Esophagus muscularis mucosa (tissue), 4 donors: ENCODE data around the gene E2F2. TPM values are rescaled to one million over a fixed set of nuclear protein-coding genes. Genes with fewer than 3 reads are reported as not detected.
A peak's percentile ranks its signal among the peaks of the same experiment; 100 is the strongest.

Experiments used
- DNase-seq: peaks from one replicate; pipeline ENCODE4 v3.0.0-alpha.2; 2017; ENCODE audit errors: extremely low spot score
- H3K27ac ChIP-seq, 4 donors: fragments of 200-600 bp; sonication (generic); replicated peaks in 1 of 4; 1 replicate in 3 of 4; 2 replicates in 1 of 4; pipeline ENCODE4 v1.5.1; 2016 to 2019; ENCODE audit warnings: mild to moderate bottlenecking in 1 of 4
- H3K27me3 ChIP-seq, 4 donors: fragments of 200-600 bp; sonication (generic); one replicate each; pipeline versions ENCODE4 v1.5.1 to v1.6.0; 2016 to 2019
- H3K36me3 ChIP-seq, 4 donors: fragments of 200-600 bp; sonication (generic); one replicate each; pipeline ENCODE4 v1.5.1; 2016 to 2019
- H3K4me1 ChIP-seq, 4 donors: fragments of 200-600 bp; sonication (generic); one replicate each; pipeline ENCODE4 v1.5.1; 2016 to 2019
- H3K4me3 ChIP-seq, 4 donors: fragments of 200-600 bp; sonication (generic); 1 replicate in 2 of 4; 2 replicates in 2 of 4; pipeline ENCODE4 v1.5.1; 2016 to 2019; ENCODE audit warnings: mild to moderate bottlenecking in 4 of 4, moderate library complexity in 1 of 4
- H3K9me3 ChIP-seq, 4 donors: fragments of 200-600 bp; sonication (generic); 1 replicate in 3 of 4; 2 replicates in 1 of 4; pipeline ENCODE4 v1.5.1; 2016 to 2019
- EP300 ChIP-seq: sonication (generic); formaldehyde crosslinking; IDR thresholded peaks from one replicate; pipeline ENCODE4 v1.6.1; 2017; ENCODE audit warnings: antibody characterized with exemption
- POLR2A ChIP-seq: fragments of 450-650 bp; IDR thresholded peaks from one replicate; pipeline ENCODE4 v1.6.1; 2017; ENCODE audit warnings: antibody characterized with exemption, moderate library complexity, mild to moderate bottlenecking, low read depth
- POLR2AphosphoS5 ChIP-seq, 2 donors: sonication (generic); formaldehyde crosslinking; IDR thresholded peaks; one replicate each; pipeline ENCODE4 v1.6.1; 2017; ENCODE audit warnings: antibody characterized with exemption in 2 of 2
- WGBS: methylation state at CpG from one replicate; pipeline ENCODE4 v1.1.5; 2018; 5-methylcytosine and 5-hydroxymethylcytosine counted together
- intact Hi-C: fragments of 100-400 bp; cut with DNase I; formaldehyde crosslinking; loops from one replicate; pipeline ENCODE4 v1.15.1; 2023
- total RNA-seq, 4 donors: library from RNA; depleted of rRNA; stranded (reverse); fragments of >200 nt; gene quantifications; one replicate each; pipeline versions ENCODE4 v1.1.0 to v1.2.1, GENCODE V29; 2016
- TF ChIP-seq, protein P1 (sequence below), 3 experiments: fragments of 200-600 bp in 2 of 3; fragments of 450-650 bp in 1 of 3; sonication (generic) in 2 of 3; IDR thresholded peaks; one replicate each; pipeline ENCODE4 v1.5.1; 2017 to 2019; ENCODE audit warnings: antibody characterized with exemption in 3 of 3, mild to moderate bottlenecking in 2 of 3, moderate library complexity in 1 of 3

Gene E2F2
- total RNA-seq, 4 donors from 2014 or later, result 0.11 to 0.26 (median 0.17) TPM; not detected in 1

DNA sequence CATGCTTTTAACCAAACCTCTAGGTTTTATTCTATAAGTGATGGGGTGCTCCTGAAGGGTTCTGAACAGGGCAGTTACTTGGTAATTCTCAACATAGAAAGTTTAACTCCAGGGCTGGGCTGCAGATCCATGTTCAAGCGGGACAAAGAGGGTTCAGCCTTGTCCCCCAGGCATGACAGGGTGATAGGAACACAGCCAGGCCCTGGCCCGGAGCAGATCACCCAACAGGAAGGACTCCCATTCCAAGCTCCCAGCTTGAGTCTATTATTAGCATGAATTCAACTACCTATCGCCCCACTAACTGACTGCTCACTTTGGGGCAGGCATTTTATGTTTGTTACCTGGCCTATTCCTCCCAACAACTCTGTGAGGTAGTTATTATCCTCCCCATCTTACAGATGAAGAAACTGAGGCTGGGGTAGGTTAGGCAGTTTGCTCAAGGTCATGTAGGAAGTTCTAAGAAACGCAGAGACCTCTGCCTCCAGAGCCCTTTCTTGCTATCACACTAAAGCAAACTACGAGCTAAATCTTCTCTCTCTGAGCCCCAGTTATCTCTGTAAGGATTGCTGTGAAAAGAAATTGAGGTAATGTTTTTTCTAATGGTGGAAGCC lies 61.6 kb downstream of the E2F2 start:
- WGBS, result 53% methylated on average over 5 of the region's 5 CpGs
- intact Hi-C loops, result no loop called here
- TF ChIP-seq EP300 (no peak), POLR2A (no peak), POLR2AphosphoS5 (IDR thresholded peaks at IDR 0.05) (no peak)
- TF ChIP-seq, protein P1, sequence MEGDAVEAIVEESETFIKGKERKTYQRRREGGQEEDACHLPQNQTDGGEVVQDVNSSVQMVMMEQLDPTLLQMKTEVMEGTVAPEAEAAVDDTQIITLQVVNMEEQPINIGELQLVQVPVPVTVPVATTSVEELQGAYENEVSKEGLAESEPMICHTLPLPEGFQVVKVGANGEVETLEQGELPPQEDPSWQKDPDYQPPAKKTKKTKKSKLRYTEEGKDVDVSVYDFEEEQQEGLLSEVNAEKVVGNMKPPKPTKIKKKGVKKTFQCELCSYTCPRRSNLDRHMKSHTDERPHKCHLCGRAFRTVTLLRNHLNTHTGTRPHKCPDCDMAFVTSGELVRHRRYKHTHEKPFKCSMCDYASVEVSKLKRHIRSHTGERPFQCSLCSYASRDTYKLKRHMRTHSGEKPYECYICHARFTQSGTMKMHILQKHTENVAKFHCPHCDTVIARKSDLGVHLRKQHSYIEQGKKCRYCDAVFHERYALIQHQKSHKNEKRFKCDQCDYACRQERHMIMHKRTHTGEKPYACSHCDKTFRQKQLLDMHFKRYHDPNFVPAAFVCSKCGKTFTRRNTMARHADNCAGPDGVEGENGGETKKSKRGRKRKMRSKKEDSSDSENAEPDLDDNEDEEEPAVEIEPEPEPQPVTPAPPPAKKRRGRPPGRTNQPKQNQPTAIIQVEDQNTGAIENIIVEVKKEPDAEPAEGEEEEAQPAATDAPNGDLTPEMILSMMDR (IDR thresholded peaks at IDR 0.05), result no peak
- Histone ChIP-seq H3K4me3 (no peak overlapping the region), H3K9me3 (no peaks in the 10 kb centered on the region), H3K27me3 (no peaks in the 10 kb centered on the region), H3K4me1 (peaks cover 34 to 54% (median 50%) of the 10 kb centered on the region in 4 donors), H3K36me3 (no peaks in the 10 kb centered on the region), H3K27ac (peak overlapping the region; percentile 57 to 76 (median 60))
- no peak for DNase-seq

DNA sequence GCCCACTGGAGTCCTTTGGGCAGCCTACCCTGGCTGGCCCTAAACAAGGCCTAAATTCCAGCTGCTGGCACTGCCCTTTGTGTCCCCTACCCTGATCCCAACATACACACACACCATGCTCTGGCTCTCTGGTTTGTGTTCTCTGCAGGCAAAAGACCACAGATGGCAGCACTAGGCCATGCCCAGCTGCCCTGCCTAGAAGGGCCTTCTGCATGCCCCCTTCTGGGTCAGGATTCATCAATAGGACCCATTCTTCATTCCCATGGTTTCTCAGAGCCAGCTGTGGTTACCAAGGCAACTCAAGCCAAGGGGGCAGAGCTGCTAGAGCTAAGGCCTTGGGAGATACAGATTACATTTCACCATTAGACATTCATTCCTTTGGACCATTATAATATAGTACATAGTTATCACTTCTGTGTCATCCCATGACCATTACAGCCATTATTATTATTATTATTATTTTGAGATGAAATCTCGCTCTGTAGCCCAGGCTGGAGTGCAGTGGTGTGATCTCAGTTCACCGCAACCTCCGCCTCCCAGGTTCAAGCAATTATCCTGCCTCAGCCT lies 64.5 kb downstream of the E2F2 start:
- no peaks in the 10 kb centered on the region for H3K27me3 ChIP-seq
- no peak for TF ChIP-seq POLR2A
- TF ChIP-seq, protein P1 (IDR thresholded peaks at IDR 0.05), result no peak
- no peak for TF ChIP-seq POLR2AphosphoS5 (IDR thresholded peaks at IDR 0.05)
- TF ChIP-seq EP300, result no peak
- intact Hi-C loops, result no loop called here
- no peak overlapping the region for H3K4me3 ChIP-seq
- WGBS, result 100% methylated on average over 3 of the region's 3 CpGs
- no peak overlapping the region for H3K27ac ChIP-seq
- no peaks in the 10 kb centered on the region for H3K9me3 ChIP-seq
- no peak for DNase-seq
- H3K36me3 ChIP-seq, result no peaks in the 10 kb centered on the region
- peaks cover 25 to 33% (median 26%) of the 10 kb centered on the region in 4 donors for H3K4me1 ChIP-seq

DNA sequence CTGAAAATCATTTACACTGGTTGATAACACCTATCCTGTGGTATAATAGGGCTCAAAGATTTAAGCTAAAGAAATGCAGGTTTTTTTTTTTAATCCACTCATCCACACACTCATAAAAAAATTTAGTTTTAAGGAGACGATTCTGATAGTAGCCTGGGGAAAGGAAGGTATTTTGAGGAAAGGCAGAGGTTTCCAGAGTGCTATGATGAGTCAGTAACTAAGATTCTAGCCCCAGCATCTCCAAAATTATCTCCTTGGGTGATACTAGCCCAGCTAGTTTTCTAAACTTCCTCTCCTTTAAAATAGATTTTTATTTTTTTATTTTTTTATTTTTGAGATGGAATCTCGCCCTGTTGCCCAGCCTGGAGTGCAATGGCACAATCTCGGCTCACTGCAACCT lies 67.7 kb downstream of the E2F2 start:
- Histone ChIP-seq H3K4me1 (peaks cover 0 to 8% (median 0%) of the 10 kb centered on the region in 4 donors), H3K36me3 (peaks cover 0 to 6% (median 0%) of the 10 kb centered on the region in 4 donors), H3K9me3 (no peaks in the 10 kb centered on the region), H3K27ac (no peak overlapping the region), H3K4me3 (no peak overlapping the region), H3K27me3 (no peaks in the 10 kb centered on the region)
- TF ChIP-seq EP300 (no peak), POLR2AphosphoS5 (IDR thresholded peaks at IDR 0.05) (no peak), POLR2A (no peak)
- TF ChIP-seq, protein P1 (IDR thresholded peaks at IDR 0.05), result no peak
- 82% methylated on average over 3 of the region's 3 CpGs for WGBS
- DNase-seq, result no peak
- intact Hi-C loops, result no loop called here

DNA sequence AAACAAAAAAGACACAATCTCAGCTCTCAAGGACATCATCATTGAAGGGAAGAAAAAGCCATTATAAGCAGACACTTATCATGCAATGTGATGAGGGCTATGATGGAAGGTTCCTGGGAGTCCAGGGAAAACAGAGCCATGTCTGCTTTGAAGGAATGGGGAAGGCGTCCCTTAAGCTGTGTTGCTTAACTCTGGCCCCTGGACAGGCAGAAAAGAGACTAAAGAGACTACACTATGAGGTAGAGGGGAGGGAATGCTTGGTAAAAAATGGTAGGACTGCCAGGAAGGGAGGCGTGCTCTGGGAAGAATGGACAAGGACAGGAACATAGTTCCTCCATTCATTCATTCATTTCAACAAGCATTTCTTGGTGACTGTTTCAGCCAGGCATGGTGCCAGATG lies 68.3 kb downstream of the E2F2 start:
- WGBS, result 92% methylated on average over 2 of the region's 2 CpGs
- no peak for DNase-seq
- no peak for TF ChIP-seq POLR2AphosphoS5 (IDR thresholded peaks at IDR 0.05)
- TF ChIP-seq, protein P1 (IDR thresholded peaks at IDR 0.05), result no peak
- TF ChIP-seq EP300, result no peak
- no peak for TF ChIP-seq POLR2A

More for the DNA sequence above, 68.3 kb downstream of the E2F2 start:
- Histone ChIP-seq H3K9me3 (no peaks in the 10 kb centered on the region), H3K4me1 (peaks cover 0 to 8% (median 0%) of the 10 kb centered on the region in 4 donors), H3K27me3 (no peaks in the 10 kb centered on the region), H3K4me3 (no peak overlapping the region), H3K36me3 (peaks cover 0 to 6% (median 0%) of the 10 kb centered on the region in 4 donors), H3K27ac (no peak overlapping the region)
- intact Hi-C loops, result no loop called here
